ENCODE results near the gene MAPRE3.

GRCh38 chr2:27032495-27033252 is 62.2 kb downstream of the MAPRE3 start, which contains the start of gene TMEM214:
- TF ChIP-seq, protein P1, sequence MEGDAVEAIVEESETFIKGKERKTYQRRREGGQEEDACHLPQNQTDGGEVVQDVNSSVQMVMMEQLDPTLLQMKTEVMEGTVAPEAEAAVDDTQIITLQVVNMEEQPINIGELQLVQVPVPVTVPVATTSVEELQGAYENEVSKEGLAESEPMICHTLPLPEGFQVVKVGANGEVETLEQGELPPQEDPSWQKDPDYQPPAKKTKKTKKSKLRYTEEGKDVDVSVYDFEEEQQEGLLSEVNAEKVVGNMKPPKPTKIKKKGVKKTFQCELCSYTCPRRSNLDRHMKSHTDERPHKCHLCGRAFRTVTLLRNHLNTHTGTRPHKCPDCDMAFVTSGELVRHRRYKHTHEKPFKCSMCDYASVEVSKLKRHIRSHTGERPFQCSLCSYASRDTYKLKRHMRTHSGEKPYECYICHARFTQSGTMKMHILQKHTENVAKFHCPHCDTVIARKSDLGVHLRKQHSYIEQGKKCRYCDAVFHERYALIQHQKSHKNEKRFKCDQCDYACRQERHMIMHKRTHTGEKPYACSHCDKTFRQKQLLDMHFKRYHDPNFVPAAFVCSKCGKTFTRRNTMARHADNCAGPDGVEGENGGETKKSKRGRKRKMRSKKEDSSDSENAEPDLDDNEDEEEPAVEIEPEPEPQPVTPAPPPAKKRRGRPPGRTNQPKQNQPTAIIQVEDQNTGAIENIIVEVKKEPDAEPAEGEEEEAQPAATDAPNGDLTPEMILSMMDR (IDR thresholded peaks at IDR 0.05) = peak in 3 of 7 experiments; percentile 12 to 26 (median 25)
- TF ChIP-seq POLR2A (IDR thresholded peaks at IDR 0.05) = peak; percentile 80 to 83 (median 82)

Measured in body of pancreas (tissue), 4 donors.